GM18951 (cell line): ENCODE measurements around the gene N4BP2.

Source experiments
- POLR2A ChIP-seq: IDR thresholded peaks from 4 replicates; pipeline ENCODE4 v1.6.1; 2011; ENCODE audit warnings: mild to moderate bottlenecking; ENCODE audit not compliant: insufficient read length, insufficient read depth; ENCODE audit errors: extremely low read depth
- in situ Hi-C: fragments of 300-500 bp; cut with MboI; formaldehyde crosslinking; loops from one replicate; pipeline ENCODE4 v1.12.0; 2022; ENCODE audit warnings: low sequenced_read_pairs, mixed read lengths, inconsistent platforms; ENCODE audit not compliant: unreplicated experiment

Gene N4BP2

DNA sequence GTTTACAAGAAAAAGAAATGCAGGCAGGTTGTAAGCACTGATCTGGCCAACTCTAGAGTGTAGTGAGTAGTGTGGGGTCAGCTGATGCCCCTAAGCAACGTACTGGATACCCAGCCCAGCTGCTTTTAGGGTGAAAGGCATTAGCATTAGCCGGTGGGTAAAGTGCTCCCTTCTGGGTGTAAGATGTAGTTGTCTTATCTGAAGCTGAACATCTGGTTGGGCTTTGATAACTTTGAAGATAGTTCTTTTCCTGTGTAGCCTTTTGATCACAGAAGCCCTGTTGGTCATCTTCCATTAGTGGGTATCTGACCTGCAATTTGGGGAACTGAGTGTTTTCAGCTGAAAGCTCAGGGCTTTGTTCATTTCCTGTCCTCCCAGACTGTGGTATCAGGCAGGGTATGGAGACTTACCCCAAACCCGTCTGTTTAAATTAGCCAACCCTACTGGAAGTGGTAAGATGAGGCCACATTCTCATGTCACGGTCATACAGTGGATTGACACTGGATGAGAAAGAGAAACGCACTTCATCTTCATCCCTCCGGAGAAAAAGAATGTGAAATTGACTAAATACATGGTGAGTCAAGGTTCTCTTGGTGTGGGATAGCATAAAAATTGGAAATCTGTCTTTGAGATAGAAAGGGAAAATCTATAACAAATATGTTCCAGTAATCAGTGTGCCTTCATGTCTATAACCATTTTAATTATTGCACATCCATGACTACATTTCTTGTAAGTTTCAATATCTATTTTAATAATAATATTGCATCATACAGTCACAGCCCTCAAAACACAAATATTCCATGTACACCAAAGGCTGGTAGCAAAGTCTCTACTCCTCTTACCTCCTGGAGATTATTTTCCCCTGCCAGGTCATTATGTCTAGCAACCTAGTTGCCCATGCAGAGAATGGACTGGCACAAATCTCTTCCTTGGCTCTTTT is 148.9 kb downstream of the N4BP2 start:
- in situ Hi-C loops = loop anchor here (25.0 kb wide), 1 partner anchor 107 kb away; no protein-coding TSS in a partner anchor
- peak; percentile 35 for TF ChIP-seq POLR2A

DNA sequence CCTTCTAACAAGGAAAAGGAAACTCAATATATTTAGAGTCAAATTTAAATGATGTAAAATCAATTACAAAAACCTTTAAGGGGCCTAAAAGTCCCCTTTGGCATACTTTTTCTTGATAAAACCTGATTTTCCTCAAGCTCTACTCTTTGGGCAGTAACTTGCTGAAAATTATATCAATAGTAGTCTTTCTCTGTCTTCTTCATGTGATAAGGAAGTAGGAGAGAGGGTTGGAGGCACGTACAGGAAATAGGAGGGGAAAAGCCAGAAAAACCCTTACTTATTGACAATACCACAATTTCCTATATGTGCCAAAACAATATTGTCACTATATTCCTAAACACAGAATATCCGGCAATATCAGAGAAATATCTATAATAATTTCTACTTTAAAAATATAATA is 149.8 kb downstream of the N4BP2 start:
- in situ Hi-C loops = loop anchor here (25.0 kb wide), 1 partner anchor 106 kb away; no protein-coding TSS in a partner anchor
- no peak for TF ChIP-seq POLR2A
